Hematopoietic multipotent progenitor cell treated with erythropoietin and hydrocortisone succinate and interleukin-3 and kit ligand, for 15 days (in vitro differentiated cells): ENCODE measurements around the gene CUEDC2.
A peak's percentile ranks its signal among the peaks of the same experiment; 100 is the strongest.

Experiments
- DNase-seq: peaks from one replicate; pipeline ENCODE4 v3.0.0-alpha.2; 2015; ENCODE audit warnings: low spot score

CUEDC2 gene

GRCh38 chr10:102432162-102432950 is at the start of gene CUEDC2:
Gene CUEDC2, minus strand, starts transcription at chr10:102432574. Its CDS starts 7,386 bp downstream, at chr10:102425188.
- DNase-seq = peak; percentile 94

GRCh38 chr10:102480396-102480795 is 48.0 kb upstream of the CUEDC2 start:
- DNase-seq = no peak

- DNase-seq = no peak
Measured at GRCh38 chr10:102479651-102480050, 47.3 kb upstream of the CUEDC2 start.

GRCh38 chr10:102476466-102477141 is 44.2 kb upstream of the CUEDC2 start:
- no peak for DNase-seq

- DNase-seq = no peak
Measured at GRCh38 chr10:102475451-102476040, 43.2 kb upstream of the CUEDC2 start.

GRCh38 chr10:102473445-102474331 is 41.3 kb upstream of the CUEDC2 start:
- no peak for DNase-seq

GRCh38 chr10:102470579-102471546 is 38.5 kb upstream of the CUEDC2 start:
- no peak for DNase-seq

GRCh38 chr10:102468683-102469082 is 36.3 kb upstream of the CUEDC2 start:
- DNase-seq = no peak

GRCh38 chr10:102467971-102468438 is 35.6 kb upstream of the CUEDC2 start:
- DNase-seq = no peak

- DNase-seq = no peak
Measured at GRCh38 chr10:102467318-102467717, 34.9 kb upstream of the CUEDC2 start.

- no peak for DNase-seq
Measured at GRCh38 chr10:102465466-102465865, 33.1 kb upstream of the CUEDC2 start.

GRCh38 chr10:102463983-102464382 is 31.6 kb upstream of the CUEDC2 start:
- no peak for DNase-seq

- no peak for DNase-seq
Measured at GRCh38 chr10:102462512-102463054, 30.2 kb upstream of the CUEDC2 start.

- peak; percentile 91 for DNase-seq
Measured at GRCh38 chr10:102461187-102462054, 29.0 kb upstream of the CUEDC2 start.

- no peak for DNase-seq
Measured at GRCh38 chr10:102460836-102461186, 28.4 kb upstream of the CUEDC2 start.

GRCh38 chr10:102458656-102459055 is 26.3 kb upstream of the CUEDC2 start:
- no peak for DNase-seq

GRCh38 chr10:102457591-102458150 is 25.3 kb upstream of the CUEDC2 start:
- no peak for DNase-seq

GRCh38 chr10:102455893-102456471 is 23.6 kb upstream of the CUEDC2 start:
- no peak for DNase-seq
